ENCODE results near the gene GTF2F2.

GRCh38 chr13:45143346-45143751, 23.0 kb downstream of the GTF2F2 start:
- TF ChIP-seq CTCF (IDR thresholded peaks at IDR 0.05; ENCODE audit: low read length) (no peak), EZH2 (IDR thresholded peaks at IDR 0.05; ENCODE audit: borderline replicate concordance, low read length) (no peak)

All from OCI-LY1 (cell line).